CD4-positive, alpha-beta T cell treated with Interleukin-6 at 100 ng/mL for 8 hours (primary cell): ENCODE results near the gene EFR3B.
A peak's percentile ranks its signal among the peaks of the same experiment; 100 is the strongest.
"Not testable (repeated sequence)": the region's sequence is repeated elsewhere in the genome, so short reads cannot be mapped to it uniquely, and the experiment has no call there.

Source experiments
- DNase-seq: peaks from one replicate; pipeline ENCODE4 v3.0.0-alpha.2; 2020; ENCODE audit warnings: mixed read lengths, low spot score

EFR3B gene

GRCh38 chr2:25041928-25042320, at the start of gene EFR3B:
Gene EFR3B, plus strand, starts transcription at chr2:25042076. Its CDS starts 237 bp downstream, at chr2:25042313.
- DNase-seq: peak; percentile 92

- DNase-seq: no peak
These were observed 48.3 kb upstream of the EFR3B start for GRCh38 chr2:24993406-24994145.

GRCh38 chr2:24994146-24994724, 47.6 kb upstream of the EFR3B start:
- no peak for DNase-seq

- DNase-seq: not testable (repeated sequence)
These were observed 42.8 kb upstream of the EFR3B start for GRCh38 chr2:24999097-24999496.

- no peak for DNase-seq
These were observed 41.8 kb upstream of the EFR3B start for GRCh38 chr2:25000036-25000435.

GRCh38 chr2:25000503-25001324, 41.2 kb upstream of the EFR3B start:
- DNase-seq: no peak

- no peak for DNase-seq
These were observed 40.6 kb upstream of the EFR3B start for GRCh38 chr2:25001325-25001637.

- no peak for DNase-seq
These were observed 39.8 kb upstream of the EFR3B start for GRCh38 chr2:25002066-25002465.

- DNase-seq: no peak
These were observed 31.9 kb upstream of the EFR3B start for GRCh38 chr2:25009954-25010353.

- not testable (repeated sequence) for DNase-seq
These were observed 30.5 kb upstream of the EFR3B start for GRCh38 chr2:25011342-25011741.

- no peak for DNase-seq
These were observed 27.2 kb upstream of the EFR3B start for GRCh38 chr2:25014631-25015030.

GRCh38 chr2:25018681-25019080, 23.2 kb upstream of the EFR3B start:
- no peak for DNase-seq

- no peak for DNase-seq
These were observed 20.0 kb upstream of the EFR3B start for GRCh38 chr2:25021791-25022362.

- DNase-seq: no peak
These were observed 18.5 kb upstream of the EFR3B start for GRCh38 chr2:25023333-25023732.

- DNase-seq: no peak
These were observed 16.5 kb upstream of the EFR3B start for GRCh38 chr2:25025229-25026007.

GRCh38 chr2:25026008-25026530, 15.8 kb upstream of the EFR3B start:
- no peak for DNase-seq

- no peak for DNase-seq
These were observed 12.7 kb upstream of the EFR3B start for GRCh38 chr2:25029183-25029554.

- no peak for DNase-seq
These were observed 11.2 kb upstream of the EFR3B start for GRCh38 chr2:25030702-25031101.

- no peak for DNase-seq
These were observed 9.8 kb upstream of the EFR3B start for GRCh38 chr2:25032094-25032493.

- no peak for DNase-seq
These were observed 9.0 kb upstream of the EFR3B start for GRCh38 chr2:25032901-25033300.

- DNase-seq: no peak
These were observed 7.8 kb upstream of the EFR3B start for GRCh38 chr2:25034081-25034480.
